ENCODE results near the gene ZNF296. TPM values are rescaled to one million over a fixed set of nuclear protein-coding genes. Genes with fewer than 3 reads are reported as not detected.

The ZNF296 gene
- polyA plus RNA-seq, 1 donor (not counting 4 experiments of a cell fraction or from before 2014, with no cell fraction given) = 0.25 TPM

DNA sequence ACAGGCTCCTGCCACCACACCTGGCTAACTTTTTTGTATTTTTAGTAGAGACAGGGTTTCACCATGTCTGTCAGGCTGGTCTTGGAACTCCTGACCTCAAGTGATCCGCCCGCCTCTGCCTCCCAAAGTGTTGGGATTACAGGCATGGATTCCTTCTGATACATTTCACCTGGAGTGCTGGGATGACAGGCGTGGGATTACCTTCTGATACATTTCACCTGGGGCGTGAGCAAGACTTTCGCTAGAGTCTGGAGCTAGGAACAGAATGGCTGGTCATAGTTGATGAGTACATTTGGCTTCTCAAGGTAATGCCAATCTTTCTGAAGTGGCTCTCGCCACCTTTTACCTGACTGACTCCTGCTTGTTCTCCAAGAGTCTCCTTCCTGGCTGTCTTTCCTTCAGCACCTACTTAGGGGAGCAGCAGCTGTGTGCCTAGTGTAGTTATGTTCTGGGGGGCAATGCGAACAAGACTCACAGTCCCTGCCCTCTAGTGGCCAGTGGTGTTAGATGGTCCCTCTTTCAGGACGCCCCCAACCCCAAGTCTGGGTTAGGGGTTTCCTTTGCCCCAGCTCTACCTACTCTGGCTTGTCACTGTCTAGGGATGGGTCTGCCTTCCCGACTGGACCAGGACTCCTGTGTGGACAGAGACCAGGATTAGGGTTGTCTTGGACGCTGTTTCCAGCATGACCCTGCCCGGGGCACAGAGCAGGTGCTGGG lies 36.0 kb upstream of the ZNF296 start:
- H3K4me3 ChIP-seq (ENCODE audit: control insufficient read depth in 2 of 3, extremely low read depth in 1 of 3, insufficient read depth in 2 of 3, low read depth in 1 of 3, low read length in 3 of 3) = no peak overlapping the region
- no peak overlapping the region for H3K9ac ChIP-seq (ENCODE audit: control insufficient read depth, extremely low read depth, insufficient read depth, low read length)
- H3K79me2 ChIP-seq (ENCODE audit: control insufficient read depth, insufficient read depth, low read length) = peaks cover 68% of the 10 kb centered on the region
- no peak overlapping the region for H2AFZ ChIP-seq (ENCODE audit: control insufficient read depth, low read length)
- FAIRE-seq (no peak), DNase-seq (ENCODE audit: low read depth, low spot score) (no peak)
- no peaks in the 10 kb centered on the region for H3K4me1 ChIP-seq (ENCODE audit: control insufficient read depth, extremely low read depth, insufficient read depth, low read length)
- no peaks in the 10 kb centered on the region for H3K9me3 ChIP-seq (ENCODE audit: control insufficient read depth, low read depth, low read length)
- peaks cover 2% of the 10 kb centered on the region in 2 experiments for H3K36me3 ChIP-seq (ENCODE audit: control insufficient read depth in 2 of 2, extremely low read depth in 1 of 2, insufficient read depth in 2 of 2, low read length in 2 of 2)
- TF ChIP-seq, protein P1, sequence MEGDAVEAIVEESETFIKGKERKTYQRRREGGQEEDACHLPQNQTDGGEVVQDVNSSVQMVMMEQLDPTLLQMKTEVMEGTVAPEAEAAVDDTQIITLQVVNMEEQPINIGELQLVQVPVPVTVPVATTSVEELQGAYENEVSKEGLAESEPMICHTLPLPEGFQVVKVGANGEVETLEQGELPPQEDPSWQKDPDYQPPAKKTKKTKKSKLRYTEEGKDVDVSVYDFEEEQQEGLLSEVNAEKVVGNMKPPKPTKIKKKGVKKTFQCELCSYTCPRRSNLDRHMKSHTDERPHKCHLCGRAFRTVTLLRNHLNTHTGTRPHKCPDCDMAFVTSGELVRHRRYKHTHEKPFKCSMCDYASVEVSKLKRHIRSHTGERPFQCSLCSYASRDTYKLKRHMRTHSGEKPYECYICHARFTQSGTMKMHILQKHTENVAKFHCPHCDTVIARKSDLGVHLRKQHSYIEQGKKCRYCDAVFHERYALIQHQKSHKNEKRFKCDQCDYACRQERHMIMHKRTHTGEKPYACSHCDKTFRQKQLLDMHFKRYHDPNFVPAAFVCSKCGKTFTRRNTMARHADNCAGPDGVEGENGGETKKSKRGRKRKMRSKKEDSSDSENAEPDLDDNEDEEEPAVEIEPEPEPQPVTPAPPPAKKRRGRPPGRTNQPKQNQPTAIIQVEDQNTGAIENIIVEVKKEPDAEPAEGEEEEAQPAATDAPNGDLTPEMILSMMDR (optimal IDR thresholded peaks at IDR 0.05 in 1 of 3, IDR thresholded peaks at IDR 0.05 in 1 of 3, conservative IDR thresholded peaks at IDR 0.05 in 1 of 3; ENCODE audit: extremely low read depth in 1 of 3, insufficient read depth in 2 of 3, low read length in 3 of 3) = no peak
- TF ChIP-seq EZH2 (IDR thresholded peaks at IDR 0.05; ENCODE audit: low read length) = no peak
- no peaks in the 10 kb centered on the region for H3K27me3 ChIP-seq (ENCODE audit: control insufficient read depth, extremely low read depth, insufficient read depth, low read length)
- H3K27ac ChIP-seq (ENCODE audit: control insufficient read depth, insufficient read depth, low read length) = no peak overlapping the region
- dilution Hi-C loops (cut with MboI; ENCODE audit: extremely low pct_ligation_motif_present, low sequenced_read_pairs) = no loop called here
- no peak overlapping the region for H3K4me2 ChIP-seq (ENCODE audit: control insufficient read depth, extremely low read depth, insufficient read depth, low read depth, low read length)
- peaks cover 23% of the 10 kb centered on the region for H4K20me1 ChIP-seq (ENCODE audit: control insufficient read depth, extremely low read depth, insufficient read depth, low read length)
- H3K9me1 ChIP-seq (ENCODE audit: control insufficient read depth, extremely low read depth, insufficient read depth, low read length) = peaks cover 7% of the 10 kb centered on the region

GRCh38 chr19:45110851-45111266 lies 34.6 kb upstream of the ZNF296 start:
- Histone ChIP-seq H3K4me2 (ENCODE audit: control insufficient read depth, extremely low read depth, insufficient read depth, low read depth, low read length) (no peak overlapping the region), H3K9me1 (ENCODE audit: control insufficient read depth, extremely low read depth, insufficient read depth, low read length) (peaks cover 7% of the 10 kb centered on the region), H4K20me1 (ENCODE audit: control insufficient read depth, extremely low read depth, insufficient read depth, low read length) (peaks cover 23% of the 10 kb centered on the region), H3K36me3 (ENCODE audit: control insufficient read depth in 2 of 2, extremely low read depth in 1 of 2, insufficient read depth in 2 of 2, low read length in 2 of 2) (peaks cover 2% of the 10 kb centered on the region in 2 experiments), H3K27me3 (ENCODE audit: control insufficient read depth, extremely low read depth, insufficient read depth, low read length) (no peaks in the 10 kb centered on the region), H3K79me2 (ENCODE audit: control insufficient read depth, insufficient read depth, low read length) (peaks cover 68% of the 10 kb centered on the region), H3K9me3 (ENCODE audit: control insufficient read depth, low read depth, low read length) (no peaks in the 10 kb centered on the region), H2AFZ (ENCODE audit: control insufficient read depth, low read length) (no peak overlapping the region), H3K4me3 (ENCODE audit: control insufficient read depth in 2 of 3, extremely low read depth in 1 of 3, insufficient read depth in 2 of 3, low read depth in 1 of 3, low read length in 3 of 3) (no peak overlapping the region), H3K27ac (ENCODE audit: control insufficient read depth, insufficient read depth, low read length) (no peak overlapping the region), H3K9ac (ENCODE audit: control insufficient read depth, extremely low read depth, insufficient read depth, low read length) (no peak overlapping the region), H3K4me1 (ENCODE audit: control insufficient read depth, extremely low read depth, insufficient read depth, low read length) (no peaks in the 10 kb centered on the region)
- FAIRE-seq (no peak), DNase-seq (ENCODE audit: low read depth, low spot score) (no peak)
- no peak for TF ChIP-seq EZH2 (IDR thresholded peaks at IDR 0.05; ENCODE audit: low read length)
- TF ChIP-seq, protein P1 (optimal IDR thresholded peaks at IDR 0.05 in 1 of 3, IDR thresholded peaks at IDR 0.05 in 1 of 3, conservative IDR thresholded peaks at IDR 0.05 in 1 of 3; ENCODE audit: extremely low read depth in 1 of 3, insufficient read depth in 2 of 3, low read length in 3 of 3) = no peak
- dilution Hi-C loops (cut with MboI; ENCODE audit: extremely low pct_ligation_motif_present, low sequenced_read_pairs) = no loop called here

All from keratinocyte (primary cell).